Cardiac muscle cell (in vitro differentiated cells and primary cell): Measurements from ENCODE around the gene NBEA. TPM values are rescaled to one million over a fixed set of nuclear protein-coding genes. Genes with fewer than 3 reads are reported as not detected.

Source experiments
- DNase-seq, 2 donors: peaks; one replicate each; pipeline versions ENCODE4 v3.0.0 to v3.0.0-alpha.2; 2010 to 2017; ENCODE audit warnings: low read depth in 1 of 2, low spot score in 1 of 2
- H3K27ac ChIP-seq: fragments of 200-600 bp; sonication (generic); 2 replicates; pipeline ENCODE4 v1.5.1; 2016
- H3K27me3 ChIP-seq: fragments of 200-600 bp; sonication (generic); 2 replicates; pipeline ENCODE4 v1.6.0; 2016; ENCODE audit warnings: control low read depth
- H3K36me3 ChIP-seq: fragments of 200-600 bp; sonication (generic); 2 replicates; pipeline ENCODE4 v1.5.1; 2016; ENCODE audit warnings: control low read depth
- H3K4me1 ChIP-seq: fragments of 200-600 bp; sonication (generic); 2 replicates; pipeline ENCODE4 v1.8.1; 2017; ENCODE audit warnings: low read depth, mild to moderate bottlenecking, mixed run types
- H3K4me3 ChIP-seq: fragments of 200-600 bp; sonication (generic); 2 replicates; pipeline ENCODE4 v1.5.1; 2016; ENCODE audit warnings: mild to moderate bottlenecking
- H3K9me3 ChIP-seq: fragments of 200-600 bp; sonication (generic); 2 replicates; pipeline ENCODE4 v1.5.1; 2017; ENCODE audit warnings: low read depth, mild to moderate bottlenecking, control low read depth
- polyA plus RNA-seq: library from polyadenylated mRNA; unstranded; fragments of >200 nt; fragmentation: Nextera tagmentation; extraction: Ambion mirVana; gene quantifications from 2 replicates; pipeline ENCODE4 v1.2.1, GENCODE V29; 2016
- total RNA-seq: library from RNA; depleted of rRNA; stranded (reverse); fragments of >200 nt; gene quantifications from 2 replicates; pipeline ENCODE4 v1.2.3, GENCODE V29; 2016
- TF ChIP-seq, protein P1 (sequence below): IDR thresholded peaks from 2 replicates; pipeline ENCODE4 v1.5.1; 2012; ENCODE audit warnings: low read depth, mild to moderate bottlenecking, low read length

The NBEA gene
- total and polyA plus RNA-seq, 2 experiments from 2014 or later, result 4.6 to 13.2 TPM

DNA sequence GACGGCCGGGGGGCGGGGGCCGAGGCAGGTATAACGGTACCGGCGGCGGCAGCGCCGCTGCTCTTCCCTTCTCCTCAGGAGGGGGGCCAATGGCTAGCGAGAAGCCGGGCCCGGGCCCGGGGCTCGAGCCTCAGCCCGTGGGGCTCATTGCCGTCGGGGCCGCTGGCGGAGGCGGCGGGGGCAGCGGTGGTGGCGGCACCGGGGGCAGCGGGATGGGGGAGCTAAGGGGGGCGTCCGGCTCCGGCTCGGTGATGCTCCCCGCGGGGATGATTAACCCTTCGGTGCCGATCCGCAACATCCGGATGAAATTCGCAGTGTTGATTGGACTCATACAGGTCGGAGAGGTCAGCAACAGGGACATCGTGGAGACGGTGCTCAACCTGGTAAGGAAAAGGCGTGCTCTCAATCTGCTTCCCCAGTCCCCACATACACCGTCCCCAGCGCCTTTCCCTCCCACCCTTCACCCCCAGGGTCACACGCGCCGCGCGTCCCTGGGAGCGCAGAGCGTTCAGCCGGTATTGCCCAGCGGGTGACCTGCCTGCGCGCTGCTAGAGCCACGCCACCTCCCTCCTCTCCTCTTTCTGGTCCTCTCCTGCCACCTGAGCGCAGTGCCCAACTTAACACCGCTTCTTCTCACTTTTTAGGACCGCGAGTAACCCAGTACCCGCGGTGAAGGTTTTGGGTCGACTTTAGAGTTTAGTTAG lies 814 bp downstream of the NBEA start:
- TF ChIP-seq, protein P1, sequence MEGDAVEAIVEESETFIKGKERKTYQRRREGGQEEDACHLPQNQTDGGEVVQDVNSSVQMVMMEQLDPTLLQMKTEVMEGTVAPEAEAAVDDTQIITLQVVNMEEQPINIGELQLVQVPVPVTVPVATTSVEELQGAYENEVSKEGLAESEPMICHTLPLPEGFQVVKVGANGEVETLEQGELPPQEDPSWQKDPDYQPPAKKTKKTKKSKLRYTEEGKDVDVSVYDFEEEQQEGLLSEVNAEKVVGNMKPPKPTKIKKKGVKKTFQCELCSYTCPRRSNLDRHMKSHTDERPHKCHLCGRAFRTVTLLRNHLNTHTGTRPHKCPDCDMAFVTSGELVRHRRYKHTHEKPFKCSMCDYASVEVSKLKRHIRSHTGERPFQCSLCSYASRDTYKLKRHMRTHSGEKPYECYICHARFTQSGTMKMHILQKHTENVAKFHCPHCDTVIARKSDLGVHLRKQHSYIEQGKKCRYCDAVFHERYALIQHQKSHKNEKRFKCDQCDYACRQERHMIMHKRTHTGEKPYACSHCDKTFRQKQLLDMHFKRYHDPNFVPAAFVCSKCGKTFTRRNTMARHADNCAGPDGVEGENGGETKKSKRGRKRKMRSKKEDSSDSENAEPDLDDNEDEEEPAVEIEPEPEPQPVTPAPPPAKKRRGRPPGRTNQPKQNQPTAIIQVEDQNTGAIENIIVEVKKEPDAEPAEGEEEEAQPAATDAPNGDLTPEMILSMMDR, result no peak
- Histone ChIP-seq H3K27ac (peak overlapping the region; percentile 53), H3K27me3 (no peaks in the 10 kb centered on the region), H3K4me3 (peak overlapping the region; percentile 76), H3K36me3 (no peaks in the 10 kb centered on the region), H3K4me1 (peaks cover 6% of the 10 kb centered on the region), H3K9me3 (no peaks in the 10 kb centered on the region)
- peak; percentile 5 to 56 for DNase-seq

DNA sequence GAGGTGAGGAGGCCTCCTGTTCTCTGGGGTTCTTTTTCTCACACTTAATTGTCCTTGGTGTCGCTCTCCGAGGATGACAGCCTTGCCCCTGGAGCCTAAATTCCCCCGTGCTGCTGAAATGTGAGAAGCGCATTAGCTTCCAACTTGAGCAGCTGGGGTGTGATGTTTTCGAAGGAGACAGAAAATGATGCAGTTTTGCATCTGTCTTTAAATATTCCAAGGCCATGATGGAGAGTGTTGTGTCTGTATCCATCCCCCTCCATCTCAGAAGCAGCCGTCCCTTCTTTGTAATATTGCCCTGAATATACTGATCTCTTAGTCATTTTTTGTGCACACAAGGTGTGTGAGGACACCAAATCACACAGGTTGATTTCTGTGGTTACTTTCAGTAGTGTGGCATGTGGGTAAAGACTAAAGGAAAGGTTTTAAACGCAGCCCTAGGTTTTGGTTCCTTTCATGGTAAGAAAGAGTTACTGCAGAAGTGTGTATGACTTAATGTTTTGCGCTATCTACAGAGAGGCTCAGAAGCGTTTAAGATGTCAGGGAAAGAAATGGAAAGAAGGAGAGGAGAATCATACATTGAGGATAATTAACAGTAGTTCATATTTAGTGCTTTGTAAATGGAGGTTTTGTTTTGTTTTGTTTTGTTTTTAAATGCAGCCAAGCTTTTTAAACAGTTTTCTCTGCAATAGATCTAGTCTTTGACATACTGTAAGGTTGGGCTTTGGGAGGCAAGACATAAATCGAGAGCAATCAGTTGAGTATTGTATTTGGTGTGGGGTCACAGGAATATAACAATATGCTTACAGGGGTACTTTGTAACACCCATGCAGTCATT lies 1.6 kb downstream of the NBEA start:
- no peaks in the 10 kb centered on the region for H3K9me3 ChIP-seq
- peaks cover 6% of the 10 kb centered on the region for H3K4me1 ChIP-seq
- no peaks in the 10 kb centered on the region for H3K27me3 ChIP-seq
- TF ChIP-seq, protein P1, result no peak
- peak overlapping the region; percentile 76 for H3K4me3 ChIP-seq
- no peak for DNase-seq
- H3K36me3 ChIP-seq, result no peaks in the 10 kb centered on the region
- H3K27ac ChIP-seq, result no peak overlapping the region

DNA sequence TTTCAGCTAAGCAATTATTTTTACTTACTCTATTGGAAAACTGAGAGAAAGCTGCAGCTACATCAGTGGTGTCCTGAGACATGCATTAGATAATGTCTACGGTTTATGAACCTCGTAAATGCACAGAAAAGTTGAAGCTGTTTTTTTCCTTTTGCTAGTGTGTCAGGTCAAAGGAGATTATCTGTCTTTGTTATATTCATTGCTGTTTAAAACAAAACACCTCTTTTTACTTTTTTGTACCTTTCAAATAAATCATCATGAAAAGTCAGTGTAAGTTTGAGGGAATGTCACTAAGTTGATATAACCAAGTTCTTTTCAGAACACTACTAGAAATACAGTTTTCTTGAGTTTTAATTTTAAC lies 2.2 kb downstream of the NBEA start:
- TF ChIP-seq, protein P1, result no peak
- no peak overlapping the region for H3K4me3 ChIP-seq
- H3K27ac ChIP-seq, result no peak overlapping the region
- no peaks in the 10 kb centered on the region for H3K36me3 ChIP-seq
- H3K9me3 ChIP-seq, result no peaks in the 10 kb centered on the region
- H3K4me1 ChIP-seq, result peaks cover 6% of the 10 kb centered on the region
- no peaks in the 10 kb centered on the region for H3K27me3 ChIP-seq
- DNase-seq, result no peak

DNA sequence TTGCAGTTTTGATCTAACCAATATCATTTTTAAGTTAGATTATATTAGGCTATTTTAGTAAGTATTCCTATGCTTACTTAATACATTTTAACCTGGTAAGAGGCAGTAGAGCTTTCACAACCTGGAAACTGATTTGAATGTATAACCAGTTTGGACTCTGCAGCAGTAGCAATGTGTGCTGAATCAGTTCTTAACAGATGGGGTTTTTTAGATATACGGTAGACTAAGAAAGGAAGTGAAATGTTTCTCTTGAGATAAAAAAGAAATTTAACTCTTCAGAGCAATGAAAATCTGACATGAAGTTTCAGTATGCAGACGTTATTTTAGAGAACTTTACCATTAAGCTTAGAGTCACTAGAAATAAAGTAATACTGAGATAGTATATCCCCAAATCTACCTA lies 2.7 kb downstream of the NBEA start:
- DNase-seq, result no peak
- Histone ChIP-seq H3K4me1 (peaks cover 6% of the 10 kb centered on the region), H3K27me3 (no peaks in the 10 kb centered on the region), H3K27ac (no peak overlapping the region), H3K36me3 (no peaks in the 10 kb centered on the region), H3K9me3 (no peaks in the 10 kb centered on the region), H3K4me3 (no peak overlapping the region)
- TF ChIP-seq, protein P1, result no peak

DNA sequence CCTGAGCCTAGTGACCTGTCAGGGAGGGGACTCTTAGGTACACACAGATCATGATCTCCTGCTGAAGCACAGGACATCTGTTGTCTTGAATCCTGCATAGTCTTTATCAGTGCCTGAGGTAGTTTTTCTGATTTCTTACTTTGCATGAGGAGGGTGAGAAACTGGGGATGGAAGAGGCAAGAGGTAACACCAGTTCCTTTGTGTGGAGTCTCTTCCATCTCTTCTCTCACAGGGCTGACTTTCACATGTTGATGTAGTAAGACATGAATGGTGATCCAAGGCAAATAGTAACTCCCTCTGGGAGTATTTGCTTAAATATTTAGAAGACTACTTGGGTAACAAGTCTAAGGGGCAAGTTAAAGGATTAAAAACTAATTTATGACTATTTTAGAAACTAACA lies 9.5 kb downstream of the NBEA start:
- H3K27ac ChIP-seq, result no peak overlapping the region
- no peaks in the 10 kb centered on the region for H3K36me3 ChIP-seq
- TF ChIP-seq, protein P1, result no peak
- DNase-seq, result no peak
- H3K4me1 ChIP-seq, result no peaks in the 10 kb centered on the region
- H3K27me3 ChIP-seq, result no peaks in the 10 kb centered on the region
- no peak overlapping the region for H3K4me3 ChIP-seq
- H3K9me3 ChIP-seq, result no peaks in the 10 kb centered on the region
